Large intestine (tissue), 3 donors: ENCODE measurements around the gene VPS39. TPM values are rescaled to one million over a fixed set of nuclear protein-coding genes. Genes with fewer than 3 reads are reported as not detected.
A peak's percentile ranks its signal among the peaks of the same experiment; 100 is the strongest.

Experiments
- DNase-seq, 2 donors: peaks; one replicate each; pipeline versions ENCODE4 v3.0.0 to v3.0.0-alpha.2; 2013
- H3K27ac ChIP-seq: one replicate; pipeline ENCODE4 v1.5.1; 2013; ENCODE audit warnings: low read length
- H3K27me3 ChIP-seq: 2 replicates; pipeline ENCODE4 v1.6.1; 2013; ENCODE audit warnings: low read length; ENCODE audit not compliant: control insufficient read depth, insufficient read depth
- H3K36me3 ChIP-seq: 2 replicates; pipeline ENCODE4 v1.6.1; 2013; ENCODE audit warnings: low read length; ENCODE audit not compliant: control insufficient read depth, insufficient read depth
- H3K4me1 ChIP-seq: one replicate; pipeline ENCODE4 v1.6.1; 2013; ENCODE audit warnings: low read length; ENCODE audit not compliant: control insufficient read depth, insufficient read depth
- H3K4me3 ChIP-seq: one replicate; pipeline ENCODE4 v1.5.1; 2013; ENCODE audit warnings: low read length
- H3K9me3 ChIP-seq: one replicate; pipeline ENCODE4 v1.6.1; 2013; ENCODE audit warnings: mild to moderate bottlenecking, low read depth, low read length, moderate library complexity; ENCODE audit not compliant: control insufficient read depth
- WGBS: methylation state at CpG from one replicate; pipeline ENCODE4 v1.1.5; 2013; ENCODE audit warnings: low lambda C conversion rate; ENCODE audit not compliant: insufficient coverage; 5-methylcytosine and 5-hydroxymethylcytosine counted together
- polyA plus RNA-seq: library from polyadenylated mRNA; unstranded; fragments of 120-200 nt; gene quantifications from one replicate; pipeline ENCODE4 v1.2.1, GENCODE V29; 2013

VPS39 gene
- polyA plus RNA-seq, 1 donor = 59.6 TPM

DNA sequence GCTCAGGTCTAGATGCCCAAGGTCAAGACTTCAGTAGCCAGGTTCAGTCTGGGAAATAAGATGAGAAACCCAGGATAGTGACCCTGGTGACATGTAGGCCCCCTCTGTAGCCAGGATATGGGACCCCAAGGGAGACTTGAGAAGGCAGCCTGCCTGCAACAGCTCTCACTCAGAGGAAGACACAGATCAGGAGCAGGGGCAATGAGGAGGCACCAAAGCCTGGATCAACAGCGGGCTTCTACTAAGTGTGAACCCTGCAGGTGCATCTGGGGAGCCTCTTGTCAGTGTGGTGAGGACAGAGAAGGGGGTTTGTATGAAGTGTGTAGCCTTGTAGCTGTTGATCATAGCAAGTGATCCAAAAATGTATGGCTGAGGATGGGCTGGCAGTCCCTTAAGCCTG, 77.1 kb downstream of the VPS39 start:
- no peak overlapping the region for H3K4me3 ChIP-seq
- no peaks in the 10 kb centered on the region for H3K9me3 ChIP-seq
- no CpG with 5 or more reads among the region's 1 CpG for WGBS
- H3K27ac ChIP-seq = no peak overlapping the region
- H3K36me3 ChIP-seq = no peaks in the 10 kb centered on the region
- H3K27me3 ChIP-seq = no peaks in the 10 kb centered on the region
- H3K4me1 ChIP-seq = no peaks in the 10 kb centered on the region
- DNase-seq = no peak

DNA sequence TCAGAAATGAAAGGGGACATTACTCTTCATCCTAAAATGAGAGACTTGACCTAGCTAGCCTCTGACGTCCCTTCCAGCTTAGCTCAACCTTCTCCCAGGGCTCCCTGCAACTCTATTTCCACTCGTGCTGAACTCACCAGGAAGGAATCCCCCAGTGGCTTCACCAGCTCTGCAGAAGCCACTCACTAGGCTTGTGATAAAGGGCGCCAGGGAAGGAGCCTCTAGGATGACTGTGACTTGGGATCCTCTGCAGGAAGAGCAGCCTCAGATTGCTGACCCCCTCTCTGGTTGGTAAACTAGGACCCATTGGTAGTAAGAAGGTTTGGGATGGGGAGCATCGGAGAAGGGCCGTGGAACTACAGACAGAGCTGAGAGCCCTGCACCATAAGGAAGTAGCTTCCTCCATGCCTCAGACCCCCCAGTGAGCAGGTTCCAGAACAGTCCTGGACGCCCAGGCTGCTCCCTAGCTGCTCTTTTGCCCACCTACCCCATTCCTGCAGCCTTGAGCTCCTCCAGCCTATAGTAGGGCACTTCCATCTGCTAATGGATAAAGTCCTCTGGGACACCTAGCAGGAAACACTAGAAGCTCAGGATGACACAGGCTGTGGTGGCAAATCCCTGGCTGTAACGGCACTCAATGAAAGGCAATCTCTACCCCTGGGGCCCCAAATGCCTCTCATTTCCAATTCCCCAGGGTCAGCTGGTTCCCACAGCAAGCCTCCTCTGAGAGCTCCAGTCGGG, 77.7 kb downstream of the VPS39 start:
- Histone ChIP-seq H3K4me3 (no peak overlapping the region), H3K9me3 (no peaks in the 10 kb centered on the region), H3K27me3 (no peaks in the 10 kb centered on the region), H3K36me3 (no peaks in the 10 kb centered on the region), H3K4me1 (no peaks in the 10 kb centered on the region), H3K27ac (no peak overlapping the region)
- no CpG with 5 or more reads among the region's 8 CpGs for WGBS
- DNase-seq = no peak

DNA sequence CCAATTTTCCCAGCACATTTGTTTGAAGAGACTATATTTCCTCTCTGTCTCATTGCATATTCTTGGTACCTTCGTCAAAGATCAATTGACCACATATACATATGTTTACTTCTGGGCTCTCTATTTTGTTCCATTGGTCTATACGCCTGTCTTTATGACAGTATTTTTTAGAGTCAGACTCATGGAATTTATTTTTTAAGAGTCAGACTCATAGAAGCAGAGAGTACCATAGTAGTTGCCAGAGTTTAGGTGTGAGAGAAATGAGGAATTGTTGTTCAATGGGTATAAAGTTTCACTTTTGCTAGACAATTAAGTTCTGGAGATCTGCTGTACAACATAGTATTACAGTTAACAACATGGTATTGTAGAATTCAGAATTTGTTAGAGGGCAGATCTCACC, 78.7 kb downstream of the VPS39 start:
- no peak for DNase-seq
- H3K27ac ChIP-seq = no peak overlapping the region
- no peaks in the 10 kb centered on the region for H3K4me1 ChIP-seq
- no peak overlapping the region for H3K4me3 ChIP-seq
- no peaks in the 10 kb centered on the region for H3K9me3 ChIP-seq
- no peaks in the 10 kb centered on the region for H3K36me3 ChIP-seq
- no peaks in the 10 kb centered on the region for H3K27me3 ChIP-seq
- WGBS = no CpG with 5 or more reads among the region's 2 CpGs

- Histone ChIP-seq H3K36me3 (no peaks in the 10 kb centered on the region), H3K4me1 (no peaks in the 10 kb centered on the region), H3K27ac (no peak overlapping the region), H3K9me3 (no peaks in the 10 kb centered on the region), H3K27me3 (no peaks in the 10 kb centered on the region), H3K4me3 (no peak overlapping the region)
- WGBS = no CpG with 5 or more reads among the region's 6 CpGs
- no peak for DNase-seq
Measured at GRCh38 chr15:42128476-42128875, 79.6 kb downstream of the VPS39 start.

- Histone ChIP-seq H3K9me3 (peaks cover 3% of the 10 kb centered on the region), H3K4me1 (peaks cover 24% of the 10 kb centered on the region), H3K27ac (no peak overlapping the region), H3K27me3 (no peaks in the 10 kb centered on the region), H3K4me3 (no peak overlapping the region), H3K36me3 (no peaks in the 10 kb centered on the region)
- no peak for DNase-seq
- no CpG with 5 or more reads among the region's 3 CpGs for WGBS
Measured at GRCh38 chr15:42123546-42123945, 84.6 kb downstream of the VPS39 start.

GRCh38 chr15:42121682-42122081, 86.4 kb downstream of the VPS39 start:
- H3K27ac ChIP-seq = peak overlapping the region; percentile 27
- H3K4me1 ChIP-seq = peaks cover 25% of the 10 kb centered on the region
- peaks cover 3% of the 10 kb centered on the region for H3K9me3 ChIP-seq
- no peak overlapping the region for H3K4me3 ChIP-seq
- no peaks in the 10 kb centered on the region for H3K36me3 ChIP-seq
- DNase-seq = peak; percentile 87 to 92
- WGBS = no CpG with 5 or more reads among the region's 2 CpGs
- no peaks in the 10 kb centered on the region for H3K27me3 ChIP-seq

GRCh38 chr15:42121021-42121420, 87.1 kb downstream of the VPS39 start:
- no peak overlapping the region for H3K4me3 ChIP-seq
- peak overlapping the region; percentile 27 for H3K27ac ChIP-seq
- H3K4me1 ChIP-seq = peaks cover 25% of the 10 kb centered on the region
- H3K27me3 ChIP-seq = no peaks in the 10 kb centered on the region
- no CpG with 5 or more reads among the region's 6 CpGs for WGBS
- DNase-seq = peak in 1 of 2 donors; percentile 37
- no peaks in the 10 kb centered on the region for H3K36me3 ChIP-seq
- H3K9me3 ChIP-seq = peaks cover 3% of the 10 kb centered on the region

GRCh38 chr15:42120285-42120684, 87.8 kb downstream of the VPS39 start:
- Histone ChIP-seq H3K27me3 (no peaks in the 10 kb centered on the region), H3K9me3 (peaks cover 3% of the 10 kb centered on the region), H3K4me3 (no peak overlapping the region), H3K4me1 (peaks cover 25% of the 10 kb centered on the region), H3K27ac (no peak overlapping the region), H3K36me3 (no peaks in the 10 kb centered on the region)
- DNase-seq = no peak
- WGBS = no CpG with 5 or more reads among the region's 1 CpG

GRCh38 chr15:42119446-42119760, 88.7 kb downstream of the VPS39 start:
- peaks cover 25% of the 10 kb centered on the region for H3K4me1 ChIP-seq
- no peaks in the 10 kb centered on the region for H3K27me3 ChIP-seq
- no peak for DNase-seq
- H3K4me3 ChIP-seq = no peak overlapping the region
- no CpG with 5 or more reads among the region's 5 CpGs for WGBS
- H3K27ac ChIP-seq = peak overlapping the region; percentile 41
- H3K36me3 ChIP-seq = no peaks in the 10 kb centered on the region
- H3K9me3 ChIP-seq = peaks cover 3% of the 10 kb centered on the region

DNA sequence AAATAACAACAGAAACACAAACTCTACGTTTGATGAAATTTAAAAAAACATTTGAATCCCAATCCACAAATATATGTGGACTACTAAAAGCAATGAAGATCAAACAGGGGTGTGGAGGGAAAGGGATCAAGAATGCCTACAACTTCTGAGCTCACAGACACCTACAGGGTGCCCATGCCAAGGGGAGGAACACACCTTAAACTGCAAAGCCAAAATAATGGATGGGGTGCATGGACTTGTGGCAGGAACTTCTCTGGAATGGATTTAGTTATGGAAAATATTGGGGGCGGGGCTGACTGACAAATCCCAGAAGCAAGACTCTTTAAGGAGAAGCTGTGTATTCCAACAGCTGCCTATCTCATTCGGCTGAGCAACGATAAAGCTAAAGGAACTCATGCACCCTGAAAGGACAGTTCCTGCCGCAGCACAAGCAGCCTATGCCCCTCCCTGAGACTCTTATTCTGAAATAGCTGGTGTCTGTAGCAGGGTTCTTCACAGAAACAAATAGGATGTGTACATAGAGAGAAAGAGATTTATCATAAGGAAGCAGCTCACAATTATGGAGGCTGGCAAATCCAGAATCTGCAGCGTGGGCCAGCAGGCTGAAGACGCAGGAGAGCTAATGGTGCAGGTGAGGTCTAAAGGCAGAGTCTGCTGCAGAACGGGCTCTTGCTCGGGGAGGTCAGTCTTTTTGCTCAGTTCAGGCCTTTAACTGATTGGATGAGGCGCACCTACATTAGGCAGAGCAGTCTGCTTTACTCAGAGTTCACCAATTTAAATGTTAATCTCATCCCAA, 89.3 kb downstream of the VPS39 start:
- H3K4me3 ChIP-seq = no peak overlapping the region
- peaks cover 3% of the 10 kb centered on the region for H3K9me3 ChIP-seq
- no peaks in the 10 kb centered on the region for H3K36me3 ChIP-seq
- H3K4me1 ChIP-seq = peaks cover 25% of the 10 kb centered on the region
- H3K27ac ChIP-seq = peak overlapping the region; percentile 41
- WGBS = 43% methylated on average over 1 of the region's 10 CpGs
- peak; percentile 64 to 86 for DNase-seq
- no peaks in the 10 kb centered on the region for H3K27me3 ChIP-seq
